Bone marrow (tissue), 2 donors: Measurements from ENCODE around the gene GSK3A.

Source experiments
- DNase-seq, 2 donors: peaks; one replicate each; lab custom pipeline; 2025; lab: John Stamatoyannopoulos, UW

GSK3A gene

GRCh38 chr19:42226886-42227285 is 15.5 kb downstream of the GSK3A start:
- DNase-seq, result no peak

GRCh38 chr19:42225718-42226292 is 16.6 kb downstream of the GSK3A start:
- no peak for DNase-seq

- no peak for DNase-seq
Measured at GRCh38 chr19:42224940-42225717, 17.3 kb downstream of the GSK3A start.

GRCh38 chr19:42220751-42221097 is 21.7 kb downstream of the GSK3A start:
- no peak for DNase-seq

GRCh38 chr19:42219812-42220750 is 22.3 kb downstream of the GSK3A start, which contains the start of gene ZNF526:
Gene ZNF526, plus strand, starts transcription at chr19:42220312. Its CDS starts 4,092 bp downstream, at chr19:42224404.
- DNase-seq, result peak; percentile 85 to 93

- peak; percentile 91 to 95 for DNase-seq
Measured at GRCh38 chr19:42217520-42218437, 24.6 kb downstream of the GSK3A start, which contains the start of gene DEDD2. Gene DEDD2, minus strand, starts transcription at chr19:42217677. Its CDS starts 670 bp downstream, at chr19:42217007.

- DNase-seq, result peak in 1 of 2 donors; percentile 71
Measured at GRCh38 chr19:42216653-42217519, 25.5 kb downstream of the GSK3A start.

GRCh38 chr19:42214810-42215485 is 27.5 kb downstream of the GSK3A start:
- no peak for DNase-seq

GRCh38 chr19:42212886-42213285 is 29.5 kb downstream of the GSK3A start:
- DNase-seq, result no peak

- DNase-seq, result no peak
Measured at GRCh38 chr19:42208612-42209011, 33.8 kb downstream of the GSK3A start.

- DNase-seq, result no peak
Measured at GRCh38 chr19:42207767-42208271, 34.6 kb downstream of the GSK3A start.

- DNase-seq, result no peak
Measured at GRCh38 chr19:42206871-42207755, 35.3 kb downstream of the GSK3A start.

GRCh38 chr19:42204664-42205063 is 37.7 kb downstream of the GSK3A start:
- DNase-seq, result no peak

- DNase-seq, result no peak
Measured at GRCh38 chr19:42203700-42204099, 38.7 kb downstream of the GSK3A start.

GRCh38 chr19:42202290-42202880 is 40.0 kb downstream of the GSK3A start:
- DNase-seq, result no peak

GRCh38 chr19:42201489-42202289 is 40.7 kb downstream of the GSK3A start:
- DNase-seq, result peak; percentile 69 to 92

- DNase-seq, result no peak
Measured at GRCh38 chr19:42200116-42200715, 42.2 kb downstream of the GSK3A start.
